Ovary (tissue), 10 donors: ENCODE data around the gene GON7. TPM values are rescaled to one million over a fixed set of nuclear protein-coding genes. Genes with fewer than 3 reads are reported as not detected.

ENCODE experiments used
- DNase-seq, 5 donors: peaks; one replicate each; pipeline ENCODE4 v3.0.0-alpha.2; 2019 to 2020
- H3K27ac ChIP-seq, 2 donors: fragments of 200-600 bp; one replicate each; pipeline versions ENCODE4 v1.5.1 to v1.8.0; 2019 to 2022
- H3K27me3 ChIP-seq: fragments of 200-600 bp; one replicate; pipeline ENCODE4 v1.8.0; 2022
- H3K36me3 ChIP-seq: fragments of 200-600 bp; sonication (generic); one replicate; pipeline ENCODE4 v1.5.1; 2019
- H3K4me1 ChIP-seq: one replicate; pipeline ENCODE4 v1.8.1; 2013; ENCODE audit warnings: mild to moderate bottlenecking, moderate library complexity; ENCODE audit not compliant: insufficient read depth
- H3K4me3 ChIP-seq: fragments of 200-600 bp; sonication (generic); one replicate; pipeline ENCODE4 v1.5.1; 2017
- H3K9me3 ChIP-seq, 2 donors: fragments of 200-600 bp in 1 of 2; sonication (generic) in 1 of 2; one replicate each; pipeline versions ENCODE4 v1.5.1 to v1.8.1; 2013 to 2019; ENCODE audit warnings: mild to moderate bottlenecking in 1 of 2, moderate library complexity in 1 of 2
- CTCF ChIP-seq, 3 donors: fragments of 450-650 bp in 2 of 3; fragments of 200-600 bp in 1 of 3; IDR thresholded peaks; one replicate each; pipeline versions ENCODE4 v1.5.1 to v1.8.0; 2016 to 2022; ENCODE audit warnings: antibody characterized with exemption in 3 of 3, mild to moderate bottlenecking in 1 of 3
- EP300 ChIP-seq: sonication (generic); formaldehyde crosslinking; IDR thresholded peaks from one replicate; pipeline ENCODE4 v1.6.1; 2017; ENCODE audit warnings: antibody characterized with exemption
- POLR2A ChIP-seq: fragments of 450-650 bp; IDR thresholded peaks from one replicate; pipeline ENCODE4 v1.6.1; 2017; ENCODE audit warnings: antibody characterized with exemption, mild to moderate bottlenecking, moderate library complexity
- WGBS, 3 donors: extraction: QIAGEN DNeasy Blood & Tissue Kit in 1 of 3; methylation state at CpG; one replicate each; pipeline versions ENCODE4 v1.1.5 to v1.1.7; 2013 to 2017; 5-methylcytosine and 5-hydroxymethylcytosine counted together
- intact Hi-C, 4 donors: fragments of 100-400 bp; cut with DNase I; formaldehyde crosslinking; loops; one replicate each; pipeline versions ENCODE4 v1.11.0 to v1.15.1; 2022 to 2023
- long read RNA-seq, 3 donors: library from polyadenylated mRNA in 2 of 3; unstranded in 2 of 3; transcript quantifications; one replicate each; pipeline ENCODE4 v2.0.0 and lab custom pipeline, GENCODE V29; 2021 to 2026
- polyA plus RNA-seq, 2 donors: library from polyadenylated mRNA; stranded (reverse); fragments of 200-250 nt in 1 of 2; fragments of 350-450 nt in 1 of 2; fragmentation: Illumina TruSeq in 1 of 2; extraction: RNeasy Lipid Tissue Mini Kit (QIAGEN cat#74804) in 1 of 2; gene quantifications; one replicate each; pipeline ENCODE4 v1.2.3, GENCODE V29; 2013 to 2014
- total RNA-seq, 7 donors: library from RNA; depleted of rRNA in 2 of 7; stranded (reverse); fragments of >200 nt in 2 of 7; fragmentation: NEBNext Ultra II Directional in 3 of 7; extraction: Animal tissue kit (Norgen Biotek cat#: 25700) in 3 of 7; gene quantifications; one replicate each; pipeline versions ENCODE4 v1.1.0 to v1.2.4, GENCODE V29; 2016 to 2023
- donor health status: DM: no; HTN: no; CAD: no; lungs with moderate emphysema.
- donor health status: DM: no; HTN: no; CAD: no.
- donor health status: Bipolar disorder and iron deficiency.
- donor health status: DM: yes; HTN: yes; CAD: no.
- donor health status: DM: no; HTN: no; CAD: no.
- donor health status: DM: yes; HTN: yes; CAD: no.

GON7 gene
- total RNA-seq: 10 to 100 TPM in 2 of 7 donors, 1 to 10 TPM in 5; 6.5 to 26.0 (median 8.3) TPM
- 1 to 10 TPM; 7.9 to 8.6 TPM for polyA plus RNA-seq
- long read RNA-seq, donor 1, transcript GON7-201 (2 exons, 1,154 nt): major isoform, 15 of 17 reads
- long read RNA-seq, donor 1, partial matches to known transcripts: 1 of 17 reads
- long read RNA-seq, donor 1, other reads (novel, unspliced or antisense): 1 of 17 reads
- long read RNA-seq, donor 2, transcript GON7-201 (2 exons, 1,154 nt): major isoform, 11 of 11 reads
- long read RNA-seq, donor 2, partial matches to known transcripts: 0 of 11 reads
- long read RNA-seq, donor 2, other reads (novel, unspliced or antisense): 0 of 11 reads
- long read RNA-seq, donor 3, transcript GON7-201 (2 exons, 1,154 nt): major isoform, 15 of 17 reads
- long read RNA-seq, donor 3, partial matches to known transcripts: 0 of 17 reads
- long read RNA-seq, donor 3, other reads (novel, unspliced or antisense): 2 of 17 reads

- TF ChIP-seq EP300 (no peak), CTCF (IDR thresholded peaks at IDR 0.05) (peak; percentile 29 to 53 (median 47)), POLR2A (peak; percentile 77)
- DNase-seq: peak; percentile 91 to 94 (median 93)
- Histone ChIP-seq H3K36me3 (no peaks in the 10 kb centered on the region), H3K27ac (peak within 1 kb of the TSS; percentile 13 to 87), H3K4me1 (peaks cover 6% of the 10 kb centered on the region), H3K4me3 (peak within 1 kb of the TSS; percentile 71), H3K27me3 (no peaks in the 10 kb centered on the region), H3K9me3 (no peaks in the 10 kb centered on the region)
- intact Hi-C loops: no loop called here
- WGBS, 3 donors: 0 to 1% (median 0%) methylated on average over 65 of the region's 65 CpGs
Observed at GRCh38 chr14:93206793-93207467, at the start of gene GON7, which contains the start of gene UBR7. TSS of gene GON7 (minus strand) at chr14:93207065. CDS start at chr14:93207037, 28 bp downstream. TSS of gene UBR7 (plus strand) at chr14:93207256. CDS start at chr14:93207292, 36 bp downstream.

GRCh38 chr14:93249128-93249831 is 42.4 kb upstream of the GON7 start:
- Histone ChIP-seq H3K27me3 (no peaks in the 10 kb centered on the region), H3K9me3 (peaks cover 0 to 6% of the 10 kb centered on the region in 2 donors), H3K4me1 (no peaks in the 10 kb centered on the region), H3K4me3 (no peak overlapping the region), H3K27ac (no peak overlapping the region), H3K36me3 (no peaks in the 10 kb centered on the region)
- no peak for TF ChIP-seq EP300
- TF ChIP-seq CTCF (IDR thresholded peaks at IDR 0.05): no peak
- TF ChIP-seq POLR2A: no peak
- DNase-seq: no peak
- WGBS, 3 donors: 96 to 97% (median 96%) methylated on average over 7 of the region's 7 CpGs
- intact Hi-C loops: no loop called here

- Histone ChIP-seq H3K4me3 (no peak overlapping the region), H3K9me3 (no peaks in the 10 kb centered on the region), H3K27me3 (no peaks in the 10 kb centered on the region), H3K27ac (no peak overlapping the region), H3K4me1 (no peaks in the 10 kb centered on the region), H3K36me3 (no peaks in the 10 kb centered on the region)
- intact Hi-C loops: no loop called here
- TF ChIP-seq CTCF (IDR thresholded peaks at IDR 0.05) (no peak), EP300 (no peak), POLR2A (no peak)
- DNase-seq: no peak
Observed at GRCh38 chr14:93246534-93246933, 39.7 kb upstream of the GON7 start.

GRCh38 chr14:93245764-93246420 is 39.0 kb upstream of the GON7 start:
- Histone ChIP-seq H3K27me3 (no peaks in the 10 kb centered on the region), H3K9me3 (no peaks in the 10 kb centered on the region), H3K4me3 (no peak overlapping the region), H3K36me3 (no peaks in the 10 kb centered on the region), H3K27ac (no peak overlapping the region), H3K4me1 (no peaks in the 10 kb centered on the region)
- WGBS, 3 donors: 87 to 91% (median 87%) methylated on average over 10 of the region's 10 CpGs
- intact Hi-C loops: no loop called here
- no peak for DNase-seq
- TF ChIP-seq EP300 (no peak), CTCF (IDR thresholded peaks at IDR 0.05) (no peak), POLR2A (no peak)
